Gastroesophageal sphincter (tissue), 2 donors: ENCODE data around the gene USP17L18.
"Not testable (repeated sequence)": the region's sequence is repeated elsewhere in the genome, so short reads cannot be mapped to it uniquely, and the experiment has no call there.

Experiments used
- EP300 ChIP-seq: sonication (generic); formaldehyde crosslinking; IDR thresholded peaks from one replicate; pipeline ENCODE4 v1.6.1; 2017; ENCODE audit warnings: antibody characterized with exemption, mild to moderate bottlenecking
- POLR2AphosphoS5 ChIP-seq: sonication (generic); formaldehyde crosslinking; IDR thresholded peaks from one replicate; pipeline ENCODE4 v1.6.1; 2017; ENCODE audit warnings: antibody characterized with exemption

DNA sequence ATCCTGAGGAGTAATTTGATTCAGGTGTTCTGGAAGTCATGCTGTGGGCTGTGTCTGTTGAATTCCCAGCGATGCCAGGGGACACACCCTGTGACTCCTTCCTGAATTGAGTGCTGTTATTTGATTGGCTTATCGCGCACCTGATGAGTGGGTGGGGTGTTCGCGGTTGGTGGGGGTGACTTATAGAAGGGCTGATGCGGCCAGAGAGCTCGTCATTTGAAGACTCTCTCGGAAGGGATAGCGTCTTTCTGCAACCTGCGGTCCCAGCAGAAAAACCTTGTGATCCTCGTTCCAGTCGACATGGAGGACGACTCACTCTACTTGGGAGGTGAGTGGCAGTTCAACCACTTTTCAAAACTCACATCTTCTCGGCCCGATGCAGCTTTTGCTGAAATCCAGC lies 9.4 kb downstream of the USP17L18 start, which contains the start of gene USP17L20:
- not testable (repeated sequence) for TF ChIP-seq POLR2AphosphoS5, EP300
